PC-3 (cell line): ENCODE results near the gene CIC. TPM values are rescaled to one million over a fixed set of nuclear protein-coding genes. Genes with fewer than 3 reads are reported as not detected.

Source experiments
- ATAC-seq: fragments of 200-7000 bp; cut with Tn5 transposase; 2 replicates; pipeline ENCODE4 v1.9.1; 2020; ENCODE audit warnings: mild to moderate bottlenecking, moderate library complexity
- BruUV-seq: library from RNA; stranded (reverse); fragments of 400-500 nt; replicated peaks from 2 replicates; lab custom pipeline; 2021; lab: Mats Ljungman, UMichigan
- CTCF ChIA-PET: fragments of 300-600 bp; sonication (Branson Sonifier 250); formaldehyde crosslinking; loops from one replicate; lab custom pipeline; 2022; ENCODE audit warnings: antibody characterized with exemption; lab: Charles Lee
- POLR2A ChIA-PET: fragments of 300-600 bp; sonication (Branson Sonifier 250); formaldehyde crosslinking; loops from one replicate; lab custom pipeline; 2022; ENCODE audit warnings: antibody characterized with exemption; ENCODE audit not compliant: unreplicated experiment; lab: Charles Lee
- DNase-seq: peaks from one replicate; pipeline ENCODE4 v3.0.0-alpha.2; 2015
- H2AFZ ChIP-seq: fragments of 300-600 bp; sonication (generic); 2 replicates; pipeline ENCODE4 v1.6.0; 2016; ENCODE audit warnings: antibody characterized with exemption, low read length
- H3F3A ChIP-seq: fragments of 300-600 bp; sonication (generic); one replicate; pipeline ENCODE4 v1.6.0; 2017; ENCODE audit warnings: antibody characterized with exemption, low read length, control low read depth, mild to moderate bottlenecking; ENCODE audit not compliant: unreplicated experiment
- H3K27ac ChIP-seq: fragments of 300-600 bp; sonication (generic); 2 replicates; pipeline ENCODE4 v1.5.1; 2016; ENCODE audit warnings: mild to moderate bottlenecking, low read length
- H3K27me3 ChIP-seq: fragments of 300-600 bp; sonication (generic); 2 replicates; pipeline ENCODE4 v1.6.1; 2016; ENCODE audit warnings: low read length, mixed read lengths
- H3K36me3 ChIP-seq: fragments of 300-600 bp; sonication (generic); 2 replicates; pipeline ENCODE4 v1.6.1; 2016; ENCODE audit warnings: low read depth, mixed run types, low read length, mixed read lengths
- H3K4me1 ChIP-seq: fragments of 300-600 bp; sonication (generic); 2 replicates; pipeline ENCODE4 v1.5.1; 2016; ENCODE audit warnings: low read length; ENCODE audit not compliant: insufficient read depth
- H3K4me2 ChIP-seq: fragments of 300-600 bp; sonication (generic); 2 replicates; pipeline ENCODE4 v1.6.0; 2016; ENCODE audit warnings: low read length
- H3K4me3 ChIP-seq: fragments of 300-600 bp; sonication (generic); 2 replicates; pipeline ENCODE4 v1.5.1; 2016; ENCODE audit warnings: mild to moderate bottlenecking, low read length, mixed read lengths
- H3K79me2 ChIP-seq: fragments of 300-600 bp; sonication (generic); 2 replicates; pipeline ENCODE4 v1.6.1; 2017; ENCODE audit warnings: low read length, mixed read lengths
- H3K9ac ChIP-seq: fragments of 300-600 bp; sonication (generic); 2 replicates; pipeline ENCODE4 v1.6.0; 2016; ENCODE audit warnings: mild to moderate bottlenecking, low read length
- H3K9me2 ChIP-seq: fragments of 300-600 bp; sonication (generic); replicated peaks from 2 replicates; pipeline ENCODE4 v1.6.1; 2016; ENCODE audit warnings: mixed run types, low read length, mixed read lengths
- H3K9me3 ChIP-seq: fragments of 300-600 bp; sonication (generic); 2 replicates; pipeline ENCODE4 v1.6.1; 2016; ENCODE audit warnings: low read length, mixed read lengths
- H4K20me1 ChIP-seq: fragments of 300-600 bp; sonication (generic); 2 replicates; pipeline ENCODE4 v1.6.1; 2016; ENCODE audit warnings: low read length, mixed read lengths
- CTCF ChIP-seq: fragments of 300-600 bp; sonication (generic); conservative IDR thresholded peaks from 2 replicates; pipeline ENCODE4 v1.5.1; 2017; ENCODE audit warnings: antibody characterized with exemption, low read depth, mild to moderate bottlenecking, low read length
- EZH2 ChIP-seq: fragments of 300-600 bp; sonication (generic); IDR thresholded peaks from one replicate; pipeline ENCODE4 v1.6.1; 2017; ENCODE audit warnings: antibody characterized with exemption, mild to moderate bottlenecking, low read length; ENCODE audit not compliant: unreplicated experiment
- EZH2phosphoT487 ChIP-seq: fragments of 300-600 bp; sonication (generic); IDR thresholded peaks from 2 replicates; pipeline ENCODE4 v1.6.1; 2018; ENCODE audit warnings: mild to moderate bottlenecking, antibody characterized with exemption, low read length, borderline replicate concordance
- intact Hi-C: fragments of 100-400 bp; cut with micrococcal nuclease; formaldehyde crosslinking; loops from 2 replicates; pipeline ENCODE4 v1.9.0; 2023
- total RNA-seq: library from RNA; depleted of rRNA; stranded (reverse); fragments of >200 nt; gene quantifications from 2 replicates; pipeline ENCODE4 v1.2.3, GENCODE V29; 2014

The CIC gene
- total RNA-seq, 1 experiment from 2014 or later = 9.8 TPM

GRCh38 chr19:42303101-42303464, 34.0 kb downstream of the CIC start:
- CTCF ChIA-PET = no interaction called here

GRCh38 chr19:42303876-42304275, 34.8 kb downstream of the CIC start:
- no peaks in the 10 kb centered on the region for H3K9me2 ChIP-seq
- ChIA-PET CTCF (no interaction called here), POLR2A (no interaction called here)
- no peaks in the 10 kb centered on the region for H3K4me1 ChIP-seq
- no peak for ATAC-seq
- no peaks in the 10 kb centered on the region for H3K9me3 ChIP-seq
- no peaks in the 10 kb centered on the region for H3K36me3 ChIP-seq
- BruUV-seq = no TSS peak
- H4K20me1 ChIP-seq = no peaks in the 10 kb centered on the region
- no peak overlapping the region for H3K4me2 ChIP-seq
- intact Hi-C loops = no loop called here
- no peaks in the 10 kb centered on the region for H3F3A ChIP-seq
- H3K4me3 ChIP-seq = no peak overlapping the region
- H3K79me2 ChIP-seq = no peaks in the 10 kb centered on the region
- H3K27ac ChIP-seq = no peak overlapping the region
- H3K9ac ChIP-seq = no peak overlapping the region
- TF ChIP-seq EZH2phosphoT487 = no peak
- no peak for TF ChIP-seq CTCF
- TF ChIP-seq EZH2 = no peak
- no peak for DNase-seq
- no peaks in the 10 kb centered on the region for H3K27me3 ChIP-seq
- no peak overlapping the region for H2AFZ ChIP-seq

More at GRCh38 chr19:42303101-42303464, 34.0 kb downstream of the CIC start:
- Histone ChIP-seq H3K36me3 (no peaks in the 10 kb centered on the region), H3K4me3 (no peak overlapping the region), H2AFZ (no peak overlapping the region), H3K27ac (no peak overlapping the region), H3K4me1 (no peaks in the 10 kb centered on the region), H3K9me2 (no peaks in the 10 kb centered on the region), H3K9ac (no peak overlapping the region), H3K79me2 (no peaks in the 10 kb centered on the region), H3K9me3 (no peaks in the 10 kb centered on the region), H3K4me2 (no peak overlapping the region), H3F3A (no peaks in the 10 kb centered on the region), H4K20me1 (no peaks in the 10 kb centered on the region), H3K27me3 (no peaks in the 10 kb centered on the region)
- DNase-seq (no peak), ATAC-seq (no peak)
- BruUV-seq = no TSS peak
- POLR2A ChIA-PET = no interaction called here
- intact Hi-C loops = no loop called here
- TF ChIP-seq EZH2 (no peak), CTCF (no peak), EZH2phosphoT487 (no peak)

GRCh38 chr19:42306646-42307045, 37.6 kb downstream of the CIC start:
- Histone ChIP-seq H3K9me3 (no peaks in the 10 kb centered on the region), H3F3A (no peaks in the 10 kb centered on the region), H3K79me2 (no peaks in the 10 kb centered on the region), H3K4me3 (no peak overlapping the region), H3K4me1 (no peaks in the 10 kb centered on the region), H4K20me1 (no peaks in the 10 kb centered on the region), H3K27me3 (no peaks in the 10 kb centered on the region), H3K9ac (no peak overlapping the region), H3K4me2 (no peak overlapping the region), H2AFZ (no peak overlapping the region), H3K36me3 (no peaks in the 10 kb centered on the region), H3K9me2 (no peaks in the 10 kb centered on the region), H3K27ac (no peak overlapping the region)
- no TSS peak for BruUV-seq
- ChIA-PET POLR2A (no interaction called here), CTCF (no interaction called here)
- no peak for TF ChIP-seq EZH2phosphoT487
- no peak for TF ChIP-seq CTCF
- no peak for TF ChIP-seq EZH2
- ATAC-seq = no peak
- intact Hi-C loops = no loop called here
- no peak for DNase-seq
